Activated CD8-positive, alpha-beta T cell treated with anti-CD3 and anti-CD28 coated beads for 36 hours (primary cell): ENCODE results near the gene SEZ6L. TPM values are rescaled to one million over a fixed set of nuclear protein-coding genes. Genes with fewer than 3 reads are reported as not detected.

Experiments used
- ATAC-seq: fragments of 200-7000 bp; cut with Tn5 transposase; one replicate; pipeline ENCODE4 v1.10.0; 2021; ENCODE audit warnings: mild to moderate bottlenecking, moderate library complexity
- CTCF ChIA-PET: fragments of 350-600 bp; sonication (Branson Sonifier 250); formaldehyde crosslinking; loops from one replicate; lab custom pipeline; 2021; ENCODE audit warnings: antibody characterized with exemption; lab: Charles Lee
- POLR2A ChIA-PET: fragments of 350-600 bp; sonication (Branson Sonifier 250); formaldehyde crosslinking; loops from one replicate; lab custom pipeline; 2021; ENCODE audit warnings: antibody characterized with exemption; lab: Charles Lee
- DNase-seq: peaks from one replicate; pipeline ENCODE4 v3.0.0-alpha.2; 2020
- H3K27ac Mint-ChIP-seq: one replicate; pipeline ENCODE4 v1.8.0; 2021; ENCODE audit warnings: mild to moderate bottlenecking, mixed read lengths
- H3K27me3 Mint-ChIP-seq: one replicate; pipeline ENCODE4 v1.8.0; 2021; ENCODE audit warnings: mixed read lengths
- H3K36me3 Mint-ChIP-seq: one replicate; pipeline ENCODE4 v1.8.0; 2021; ENCODE audit warnings: low read depth, mixed read lengths
- H3K4me1 Mint-ChIP-seq: one replicate; pipeline ENCODE4 v1.8.0; 2021; ENCODE audit warnings: low read depth, mixed read lengths
- H3K4me3 Mint-ChIP-seq: one replicate; pipeline ENCODE4 v1.8.0; 2021; ENCODE audit warnings: mild to moderate bottlenecking, moderate library complexity, mixed read lengths
- H3K9me3 Mint-ChIP-seq: one replicate; pipeline ENCODE4 v1.8.0; 2021; ENCODE audit warnings: mixed read lengths
- CTCF ChIP-seq: fragments of 200-600 bp; IDR thresholded peaks from one replicate; pipeline ENCODE4 v1.8.0; 2022; ENCODE audit warnings: antibody characterized with exemption, mild to moderate bottlenecking
- intact Hi-C: fragments of 100-400 bp; cut with micrococcal nuclease; formaldehyde crosslinking; loops from one replicate; pipeline ENCODE4 v1.10.0; 2022
- total RNA-seq, 2 experiments: library from RNA; stranded (reverse); gene quantifications; one replicate each; pipeline ENCODE4 v1.2.3, GENCODE V29; 2021

The SEZ6L gene
- total RNA-seq, 2 experiments from 2014 or later, result not detected

GRCh38 chr22:26314656-26315055 is 145.4 kb downstream of the SEZ6L start:
- H3K9me3 Mint-ChIP-seq, result no peaks in the 10 kb centered on the region
- POLR2A ChIA-PET, result no interaction called here
- intact Hi-C loops, result no loop called here
- ATAC-seq (no peak), DNase-seq (no peak)
- no peaks in the 10 kb centered on the region for H3K36me3 Mint-ChIP-seq
- H3K27me3 Mint-ChIP-seq, result no peaks in the 10 kb centered on the region
- no peak for TF ChIP-seq CTCF
- CTCF ChIA-PET, result no interaction called here
- H3K27ac Mint-ChIP-seq, result no peak overlapping the region
- no peaks in the 10 kb centered on the region for H3K4me1 Mint-ChIP-seq
- H3K4me3 Mint-ChIP-seq, result no peak overlapping the region

- no peak overlapping the region for H3K4me3 Mint-ChIP-seq
- ChIA-PET CTCF (no interaction called here), POLR2A (no interaction called here)
- no peak for TF ChIP-seq CTCF
- intact Hi-C loops, result no loop called here
- H3K36me3 Mint-ChIP-seq, result no peaks in the 10 kb centered on the region
- DNase-seq (no peak), ATAC-seq (no peak)
- H3K4me1 Mint-ChIP-seq, result no peaks in the 10 kb centered on the region
- H3K9me3 Mint-ChIP-seq, result no peaks in the 10 kb centered on the region
- no peak overlapping the region for H3K27ac Mint-ChIP-seq
- no peaks in the 10 kb centered on the region for H3K27me3 Mint-ChIP-seq
Observed at GRCh38 chr22:26316732-26317285, 147.5 kb downstream of the SEZ6L start.

- no peaks in the 10 kb centered on the region for H3K9me3 Mint-ChIP-seq
Observed at GRCh38 chr22:26318975-26319374, 149.7 kb downstream of the SEZ6L start.

GRCh38 chr22:26320447-26320846 is 151.2 kb downstream of the SEZ6L start:
- TF ChIP-seq CTCF, result no peak

More at GRCh38 chr22:26318975-26319374, 149.7 kb downstream of the SEZ6L start:
- no peak for DNase-seq
- Mint-ChIP-seq H3K36me3 (no peaks in the 10 kb centered on the region), H3K27me3 (peaks cover under 1% of the 10 kb centered on the region), H3K4me3 (no peak overlapping the region), H3K27ac (no peak overlapping the region), H3K4me1 (no peaks in the 10 kb centered on the region)
- POLR2A ChIA-PET, result no interaction called here
- intact Hi-C loops, result no loop called here
- no peak for TF ChIP-seq CTCF
- CTCF ChIA-PET, result interaction anchor here (2.7 kb wide), 1 partner anchor 11 kb away, joined by 8 read pairs; no protein-coding TSS in a partner anchor
- ATAC-seq, result no peak

GRCh38 chr22:26321469-26321913 is 152.2 kb downstream of the SEZ6L start:
- Mint-ChIP-seq H3K4me3 (no peak overlapping the region), H3K4me1 (no peaks in the 10 kb centered on the region), H3K9me3 (no peaks in the 10 kb centered on the region), H3K27me3 (peaks cover 2% of the 10 kb centered on the region), H3K27ac (no peak overlapping the region), H3K36me3 (no peaks in the 10 kb centered on the region)
- DNase-seq (no peak), ATAC-seq (no peak)
- TF ChIP-seq CTCF, result no peak
- ChIA-PET POLR2A (no interaction called here), CTCF (interaction anchor here (2.0 kb wide), 1 partner anchor 9 kb away, joined by 12 read pairs; no protein-coding TSS in a partner anchor)
- intact Hi-C loops, result no loop called here

More at GRCh38 chr22:26320447-26320846, 151.2 kb downstream of the SEZ6L start:
- Mint-ChIP-seq H3K27me3 (peaks cover 2% of the 10 kb centered on the region), H3K27ac (no peak overlapping the region), H3K4me1 (no peaks in the 10 kb centered on the region), H3K9me3 (no peaks in the 10 kb centered on the region), H3K36me3 (no peaks in the 10 kb centered on the region), H3K4me3 (no peak overlapping the region)
- ChIA-PET POLR2A (no interaction called here), CTCF (interaction anchor here (1.2 to 2.0 kb wide), 2 partner anchors 10 to 18 kb away, joined by 3 to 12 read pairs; no protein-coding TSS in a partner anchor)
- intact Hi-C loops, result no loop called here
- no peak for DNase-seq
- no peak for ATAC-seq
